GM12878 (cell line): ENCODE measurements around the gene TDRD9. TPM values are rescaled to one million over a fixed set of nuclear protein-coding genes. Genes with fewer than 3 reads are reported as not detected.

Source experiments
- ATF2 ChIP-seq: IDR thresholded peaks from 2 replicates; pipeline ENCODE4 v1.6.1; 2012; ENCODE audit warnings: low read length, inconsistent platforms
- CBFB ChIP-seq: IDR thresholded peaks from 2 replicates; pipeline ENCODE4 v1.6.1; 2016; ENCODE audit warnings: antibody characterized with exemption, low read depth
- DPF2 ChIP-seq: fragments of 450-650 bp; IDR thresholded peaks from 2 replicates; pipeline ENCODE4 v1.6.1; 2017; ENCODE audit warnings: mild to moderate bottlenecking
- EP300 ChIP-seq, 2 experiments: fragments of 150-350 bp in 1 of 2; IDR thresholded peaks; 2 replicates each; pipeline ENCODE4 v1.6.1; 2011 to 2012; ENCODE audit warnings: low read depth in 2 of 2, low read length in 2 of 2, borderline replicate concordance in 1 of 2, improper control_type of control experiment in 1 of 2, inconsistent platforms in 1 of 2; ENCODE audit not compliant: control insufficient read depth in 1 of 2
- JUND ChIP-seq: IDR thresholded peaks from 2 replicates; pipeline ENCODE4 v1.6.1; 2012; ENCODE audit warnings: low read depth, mild to moderate bottlenecking, low read length, improper control_type of control experiment, moderate library complexity
- MTA2 ChIP-seq: fragments of 450-650 bp; IDR thresholded peaks from 2 replicates; pipeline ENCODE4 v1.6.1; 2016; ENCODE audit warnings: low read depth, mild to moderate bottlenecking, moderate library complexity
- MXI1 ChIP-seq: fragments of 150-350 bp; IDR thresholded peaks from 2 replicates; pipeline ENCODE4 v1.6.1; 2011; ENCODE audit warnings: low read depth, mild to moderate bottlenecking, inconsistent platforms, low read length, improper control_type of control experiment
- MYC ChIP-seq: IDR thresholded peaks from 2 replicates; pipeline ENCODE4 v1.6.1; 2011; ENCODE audit warnings: mild to moderate bottlenecking, low read length, moderate library complexity, inconsistent platforms; ENCODE audit not compliant: insufficient read depth, insufficient replicate concordance, insufficient read length, severe bottlenecking
- NR2C2 ChIP-seq: IDR thresholded peaks from 2 replicates; pipeline ENCODE4 v1.6.1; 2011; ENCODE audit warnings: borderline replicate concordance, low read depth; ENCODE audit not compliant: control insufficient read depth, insufficient read length
- REST ChIP-seq: IDR thresholded peaks from 2 replicates; pipeline ENCODE4 v1.6.1; 2012; ENCODE audit warnings: mild to moderate bottlenecking, low read depth, low read length
- SMC3 ChIP-seq: IDR thresholded peaks from 2 replicates; pipeline ENCODE4 v1.6.1; 2011; ENCODE audit warnings: low read length, improper control_type of control experiment, borderline replicate concordance
- TBL1XR1 ChIP-seq: IDR thresholded peaks from 2 replicates; pipeline ENCODE4 v1.6.1; 2012; ENCODE audit warnings: low read depth, low read length, improper control_type of control experiment
- WRNIP1 ChIP-seq: IDR thresholded peaks from 2 replicates; pipeline ENCODE4 v1.6.1; 2011; ENCODE audit warnings: low read depth, low read length, improper control_type of control experiment, borderline replicate concordance
- polyA plus RNA-seq, 11 experiments: library from polyadenylated mRNA; depleted of rRNA in 4 of 11; unstranded in 6 of 11; stranded (reverse) in 5 of 11; fragments of >200 nt; fragmentation: Nextera tagmentation in 4 of 11; fragmentation: Illumina TruSeq in 1 of 11; extraction: Ambion mirVana in 4 of 11; extraction: Trizol in 1 of 11; gene quantifications; 1 replicate in 1 of 11; 2 replicates in 10 of 11; pipeline versions ENCODE4 v1.2.1 to v1.2.3, GENCODE V29; 2011 to 2016; ENCODE audit warnings: inconsistent platforms in 2 of 11, missing spikeins in 2 of 11, low read depth in 1 of 11
- total RNA-seq, 4 experiments: library from RNA; depleted of rRNA in 3 of 4; stranded (reverse); fragments of >200 nt in 3 of 4; fragmentation: Illumina TruSeq in 1 of 4; extraction: Trizol in 1 of 4; gene quantifications; 2 replicates each; pipeline versions ENCODE4 v1.2.1 to v1.2.3, GENCODE V29; 2013 to 2021
- TF ChIP-seq, protein P1 (sequence below): IDR thresholded peaks from 2 replicates; pipeline ENCODE4 v1.6.1; 2012; ENCODE audit warnings: low read depth, low read length, improper control_type of control experiment
- TF ChIP-seq, protein P2 (sequence below): IDR thresholded peaks from 2 replicates; pipeline ENCODE4 v1.6.1; 2011; ENCODE audit warnings: borderline replicate concordance, low read depth, mild to moderate bottlenecking, moderate library complexity, mixed read lengths, low read length; ENCODE audit not compliant: insufficient read depth; ENCODE audit errors: extremely low read length

TDRD9 gene
- total and polyA plus RNA-seq, 10 of the 15 experiments (the other 5 are each of a cell fraction or from before 2014, with no cell fraction given), result 0.12 TPM; not detected in 9

GRCh38 chr14:104069541-104069940 is 141.3 kb downstream of the TDRD9 start (continued):
- TF ChIP-seq CBFB (no peak), ATF2 (no peak), MTA2 (no peak), EP300 (IDR thresholded peaks at IDR 0.05; ENCODE audit: borderline replicate concordance in 1 of 2, control insufficient read depth in 1 of 2, low read depth in 2 of 2, low read length in 2 of 2) (no peak), NR2C2 (no peak), DPF2 (no peak), SMC3 (no peak), TBL1XR1 (no peak), REST (no peak), JUND (no peak), MYC (no peak), WRNIP1 (no peak), MXI1 (no peak)
- TF ChIP-seq, protein P1, sequence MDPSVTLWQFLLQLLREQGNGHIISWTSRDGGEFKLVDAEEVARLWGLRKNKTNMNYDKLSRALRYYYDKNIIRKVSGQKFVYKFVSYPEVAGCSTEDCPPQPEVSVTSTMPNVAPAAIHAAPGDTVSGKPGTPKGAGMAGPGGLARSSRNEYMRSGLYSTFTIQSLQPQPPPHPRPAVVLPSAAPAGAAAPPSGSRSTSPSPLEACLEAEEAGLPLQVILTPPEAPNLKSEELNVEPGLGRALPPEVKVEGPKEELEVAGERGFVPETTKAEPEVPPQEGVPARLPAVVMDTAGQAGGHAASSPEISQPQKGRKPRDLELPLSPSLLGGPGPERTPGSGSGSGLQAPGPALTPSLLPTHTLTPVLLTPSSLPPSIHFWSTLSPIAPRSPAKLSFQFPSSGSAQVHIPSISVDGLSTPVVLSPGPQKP, result no peak
- TF ChIP-seq, protein P2, sequence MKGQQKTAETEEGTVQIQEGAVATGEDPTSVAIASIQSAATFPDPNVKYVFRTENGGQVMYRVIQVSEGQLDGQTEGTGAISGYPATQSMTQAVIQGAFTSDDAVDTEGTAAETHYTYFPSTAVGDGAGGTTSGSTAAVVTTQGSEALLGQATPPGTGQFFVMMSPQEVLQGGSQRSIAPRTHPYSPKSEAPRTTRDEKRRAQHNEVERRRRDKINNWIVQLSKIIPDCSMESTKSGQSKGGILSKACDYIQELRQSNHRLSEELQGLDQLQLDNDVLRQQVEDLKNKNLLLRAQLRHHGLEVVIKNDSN, result no peak
